SJCRH30 (cell line): ENCODE results near the gene CSNK2B. TPM values are rescaled to one million over a fixed set of nuclear protein-coding genes. Genes with fewer than 3 reads are reported as not detected.

ENCODE experiments used
- DNase-seq, 2 experiments: peaks; one replicate each; pipeline ENCODE4 v3.0.0-alpha.2; 2015 to 2020
- H3K27ac ChIP-seq: fragments of 250-450 bp; sonication (Bioruptor Pico); 2 replicates; pipeline ENCODE4 v1.5.1; 2020; ENCODE audit warnings: mild to moderate bottlenecking, moderate library complexity
- H3K27me3 ChIP-seq: fragments of 250-450 bp; sonication (Bioruptor Pico); 2 replicates; pipeline ENCODE4 v1.5.1; 2020; ENCODE audit warnings: mild to moderate bottlenecking, moderate library complexity
- H3K36me3 ChIP-seq: fragments of 250-450 bp; sonication (Bioruptor Pico); 2 replicates; pipeline ENCODE4 v1.5.1; 2020; ENCODE audit warnings: mild to moderate bottlenecking, moderate library complexity
- H3K4me1 ChIP-seq: fragments of 250-450 bp; sonication (Bioruptor Pico); 2 replicates; pipeline ENCODE4 v1.5.1; 2020; ENCODE audit warnings: mild to moderate bottlenecking, moderate library complexity
- H3K4me3 ChIP-seq: fragments of 250-450 bp; sonication (Bioruptor Pico); 2 replicates; pipeline ENCODE4 v1.5.1; 2020; ENCODE audit warnings: mild to moderate bottlenecking, moderate library complexity
- H3K9me3 ChIP-seq: fragments of 250-450 bp; sonication (Bioruptor Pico); replicated peaks from 2 replicates; pipeline ENCODE4 v1.5.1; 2020; ENCODE audit warnings: mild to moderate bottlenecking, moderate library complexity
- total RNA-seq: library from RNA; depleted of rRNA; stranded (reverse); fragments of >200 nt; shearing (Covaris generic); gene quantifications from 2 replicates; pipeline ENCODE4 v1.2.3, GENCODE V29; 2014

CSNK2B gene
- total RNA-seq, 1 experiment from 2014 or later = 208 TPM

DNA sequence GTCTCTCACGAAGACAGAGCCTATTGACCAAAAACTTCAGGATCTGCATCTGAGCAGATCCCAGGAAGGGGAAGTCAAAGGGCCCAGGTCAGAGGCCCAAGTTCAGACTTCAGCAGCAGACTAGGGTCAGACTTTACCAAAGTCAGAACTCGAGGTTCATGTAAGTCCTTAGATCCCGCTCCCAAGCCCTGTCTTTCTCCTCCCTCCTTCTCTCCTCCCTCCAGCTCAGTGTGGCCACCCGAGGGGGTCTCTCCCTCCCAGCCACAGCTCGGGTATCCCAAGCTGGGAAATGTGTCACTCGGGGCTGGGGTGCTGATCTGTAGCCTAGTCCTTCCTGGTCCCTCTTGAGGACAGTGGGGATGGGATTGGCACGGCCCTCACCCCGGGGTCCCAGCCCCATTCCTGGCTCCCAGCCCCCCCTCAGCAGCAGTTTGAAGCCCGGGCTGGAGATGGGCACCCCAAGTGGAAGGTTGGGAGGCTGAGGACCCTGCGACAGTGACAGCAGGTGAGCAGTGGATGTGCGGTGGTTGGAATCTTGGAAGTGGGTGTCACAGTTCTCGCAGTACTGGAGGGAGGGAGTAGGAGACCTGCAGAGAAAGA, 3.7 kb upstream of the CSNK2B start:
- no peak for DNase-seq
- H3K36me3 ChIP-seq = peaks cover 17% of the 10 kb centered on the region
- no peaks in the 10 kb centered on the region for H3K9me3 ChIP-seq
- no peaks in the 10 kb centered on the region for H3K27me3 ChIP-seq
- H3K27ac ChIP-seq = no peak overlapping the region
- H3K4me3 ChIP-seq = no peak overlapping the region
- peaks cover 8% of the 10 kb centered on the region for H3K4me1 ChIP-seq

DNA sequence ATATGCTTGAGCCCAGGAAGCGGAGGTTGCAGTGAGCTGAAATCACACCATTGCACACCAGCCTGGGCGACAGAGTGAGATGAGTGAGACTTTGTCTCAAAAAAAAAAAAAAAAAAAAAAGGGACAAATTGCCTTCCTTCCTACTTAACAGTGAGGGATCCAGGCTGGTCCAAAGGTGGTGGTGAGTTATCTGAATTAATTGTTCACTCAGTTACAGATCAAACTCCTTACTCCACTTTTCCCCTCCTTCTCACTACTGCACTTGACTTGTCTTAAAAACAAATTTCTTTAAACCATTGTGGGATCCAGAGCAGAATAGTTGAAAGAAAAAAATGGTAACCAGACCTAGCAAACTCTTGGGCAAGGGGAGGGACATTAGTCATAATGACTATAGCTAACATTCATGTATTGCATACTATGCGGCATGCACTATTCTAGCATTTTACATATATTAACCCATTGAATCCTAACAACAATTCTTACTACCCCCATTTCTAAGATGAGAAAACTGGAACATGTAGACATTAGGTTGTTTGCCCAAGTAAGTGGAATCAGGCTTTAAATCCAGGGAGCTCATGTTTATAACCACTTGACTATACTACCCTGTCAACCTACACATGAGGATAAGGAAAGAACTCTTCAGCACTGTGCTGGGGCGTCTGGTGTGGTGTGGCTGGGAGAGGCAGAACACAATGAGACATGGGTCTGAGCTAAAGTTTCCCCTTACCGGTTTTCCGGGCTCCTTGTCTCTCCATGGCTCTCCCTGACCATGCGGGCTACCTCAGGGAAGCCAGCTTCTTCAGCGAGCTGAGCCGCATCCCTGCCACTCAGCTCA, 2.5 kb upstream of the CSNK2B start:
- no peaks in the 10 kb centered on the region for H3K27me3 ChIP-seq
- H3K4me1 ChIP-seq = peaks cover 8% of the 10 kb centered on the region
- H3K36me3 ChIP-seq = peaks cover 23% of the 10 kb centered on the region
- peak overlapping the region; percentile 86 for H3K4me3 ChIP-seq
- H3K27ac ChIP-seq = no peak overlapping the region; the same call in 1 of the 2 replicates
- DNase-seq = no peak
- no peaks in the 10 kb centered on the region for H3K9me3 ChIP-seq

DNA sequence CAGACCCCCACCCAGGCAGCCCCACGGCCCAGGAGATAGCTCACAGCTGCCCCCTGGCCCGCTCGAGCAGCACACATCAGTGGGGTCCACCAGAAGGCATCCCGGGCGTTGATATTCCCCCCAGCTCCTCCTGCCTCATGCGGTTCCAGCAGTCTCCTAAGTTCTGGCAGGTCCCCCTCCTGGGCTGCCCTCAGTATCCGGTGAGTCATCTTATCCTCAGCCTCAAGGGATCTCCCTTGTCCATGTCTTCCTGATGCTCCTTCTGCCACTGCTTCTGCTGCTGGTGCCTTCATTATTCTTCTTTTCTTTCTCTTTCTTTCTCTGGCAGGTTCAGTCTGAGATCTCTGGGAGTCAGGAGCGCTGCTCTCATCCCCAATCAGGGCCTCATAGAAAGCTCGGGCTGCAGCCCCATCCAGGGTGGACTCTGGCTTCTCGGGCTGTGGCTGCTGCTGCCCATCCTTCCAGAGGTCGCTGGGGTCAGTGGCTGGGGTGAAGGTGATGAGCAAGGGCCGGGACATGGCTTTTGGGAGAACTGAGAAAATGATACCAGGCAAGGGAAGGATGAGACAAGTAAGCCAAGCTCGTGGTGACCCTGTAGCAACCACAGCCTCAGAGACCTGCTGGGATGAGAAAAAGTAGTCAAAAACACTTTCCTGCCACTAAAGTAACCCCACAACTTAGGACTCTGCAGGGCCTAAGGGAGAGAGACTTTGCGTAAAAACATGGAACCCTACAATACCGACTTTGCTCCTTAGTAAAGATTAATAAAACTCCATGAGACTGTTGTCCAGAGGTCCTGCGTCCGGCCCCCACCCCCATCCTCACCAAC, 1.7 kb upstream of the CSNK2B start:
- no peaks in the 10 kb centered on the region for H3K27me3 ChIP-seq
- H3K9me3 ChIP-seq = no peaks in the 10 kb centered on the region
- peak overlapping the region; percentile 96 for H3K27ac ChIP-seq
- peak; percentile 37 to 52 for DNase-seq
- H3K4me3 ChIP-seq = peak overlapping the region; percentile 86
- H3K36me3 ChIP-seq = peaks cover 31% of the 10 kb centered on the region
- peaks cover 8% of the 10 kb centered on the region for H3K4me1 ChIP-seq

DNA sequence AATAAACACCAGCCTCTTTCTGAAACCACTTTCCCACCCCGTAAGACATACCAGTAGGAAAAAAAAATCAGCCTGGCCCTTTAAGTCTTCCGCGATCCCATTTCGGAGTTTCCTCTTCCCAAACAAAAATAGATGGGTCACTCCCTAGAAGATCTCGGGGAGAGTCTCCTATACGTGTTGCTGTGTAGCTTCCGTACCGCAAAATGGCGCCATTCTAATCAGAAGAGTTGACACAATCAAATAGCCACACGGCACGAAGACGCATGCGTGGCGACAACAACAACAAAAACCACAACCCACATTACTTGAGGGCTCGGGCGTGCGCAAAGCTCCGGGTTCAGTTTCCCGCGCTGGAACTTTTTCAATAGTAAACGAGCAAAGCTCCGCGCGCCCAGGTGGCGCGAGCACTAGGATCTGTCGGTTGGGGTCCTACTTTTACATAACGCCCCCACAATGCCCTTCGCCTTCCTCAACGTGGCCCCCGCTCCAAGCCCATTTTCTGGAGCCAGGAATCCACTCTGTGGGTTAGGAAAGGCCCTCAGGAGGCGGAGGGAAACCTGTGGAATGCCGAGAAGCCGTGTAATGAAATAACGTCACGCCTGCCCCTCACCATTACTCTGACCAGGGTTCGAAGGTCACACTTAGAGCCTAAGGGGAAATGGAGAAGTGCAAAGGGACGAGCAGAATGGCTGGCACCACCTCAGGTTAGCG, 935 bp upstream of the CSNK2B start, which contains the start of gene GPANK1:
Gene GPANK1 (minus strand): TSS at position 208 of the 711 bp plus-strand sequence. CDS start 519 bp downstream, outside the sequence.
- Histone ChIP-seq H3K36me3 (peaks cover 38% of the 10 kb centered on the region), H3K4me3 (peak within 1 kb of the TSS; percentile 86), H3K27ac (peak within 1 kb of the TSS; percentile 96), H3K9me3 (no peaks in the 10 kb centered on the region), H3K27me3 (no peaks in the 10 kb centered on the region), H3K4me1 (peaks cover 5% of the 10 kb centered on the region)
- peak; percentile 87 to 93 for DNase-seq

DNA sequence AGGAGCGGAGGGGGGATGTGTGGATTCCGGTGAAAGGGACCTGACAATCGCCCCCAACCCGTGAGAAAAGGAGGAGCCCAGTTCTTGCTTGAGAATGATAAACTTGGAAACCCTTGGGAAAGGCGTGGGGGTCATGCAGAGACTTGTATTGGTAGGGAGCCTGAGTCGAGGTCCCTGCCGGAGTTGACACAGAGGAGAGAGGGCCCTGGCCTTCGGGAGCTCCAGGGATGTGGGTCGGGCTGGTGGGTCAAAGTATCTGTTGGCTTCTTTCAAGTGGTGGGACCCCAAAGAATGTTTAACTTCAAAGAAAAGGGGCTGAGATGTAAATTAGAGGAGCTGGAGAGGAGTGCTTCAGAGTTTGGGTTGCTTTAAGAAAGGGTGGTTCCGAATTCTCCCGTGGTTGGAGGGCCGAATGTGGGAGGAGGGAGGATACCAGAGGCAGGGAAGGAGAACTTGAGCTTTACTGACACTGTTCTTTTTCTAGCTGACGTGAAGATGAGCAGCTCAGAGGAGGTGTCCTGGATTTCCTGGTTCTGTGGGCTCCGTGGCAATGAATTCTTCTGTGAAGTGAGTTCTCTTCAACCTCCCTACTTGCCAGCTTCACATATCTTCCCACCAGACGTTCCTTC, 571 bp downstream of the CSNK2B start:
- peak overlapping the region; percentile 96 for H3K27ac ChIP-seq
- peak overlapping the region; percentile 86 for H3K4me3 ChIP-seq
- H3K27me3 ChIP-seq = no peaks in the 10 kb centered on the region
- peaks cover 5% of the 10 kb centered on the region for H3K4me1 ChIP-seq
- DNase-seq = no peak
- H3K9me3 ChIP-seq = no peaks in the 10 kb centered on the region
- peaks cover 48% of the 10 kb centered on the region for H3K36me3 ChIP-seq

DNA sequence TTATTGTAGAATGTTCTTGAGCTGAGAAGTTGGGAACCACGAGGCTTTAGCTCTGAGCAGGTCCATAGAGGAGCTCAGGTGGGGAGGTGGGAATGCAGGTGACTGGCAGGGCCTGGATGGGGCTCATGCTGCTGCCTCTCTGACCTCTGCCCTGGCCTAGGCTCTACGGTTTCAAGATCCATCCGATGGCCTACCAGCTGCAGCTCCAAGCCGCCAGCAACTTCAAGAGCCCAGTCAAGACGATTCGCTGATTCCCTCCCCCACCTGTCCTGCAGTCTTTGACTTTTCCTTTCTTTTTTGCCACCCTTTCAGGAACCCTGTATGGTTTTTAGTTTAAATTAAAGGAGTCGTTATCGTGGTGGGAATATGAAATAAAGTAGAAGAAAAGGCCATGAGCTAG, 3.8 kb downstream of the CSNK2B start, which contains the start of gene LY6G5B:
Gene LY6G5B (plus strand): TSS at position 301 of the 400 bp plus-strand sequence. CDS start 975 bp downstream, outside the sequence.
- H3K27me3 ChIP-seq = no peaks in the 10 kb centered on the region
- no peak within 1 kb of the TSS for H3K4me3 ChIP-seq
- DNase-seq = no peak
- H3K36me3 ChIP-seq = peaks cover 46% of the 10 kb centered on the region
- H3K9me3 ChIP-seq = no peaks in the 10 kb centered on the region
- no peak within 1 kb of the TSS for H3K27ac ChIP-seq
- no peaks in the 10 kb centered on the region for H3K4me1 ChIP-seq

DNA sequence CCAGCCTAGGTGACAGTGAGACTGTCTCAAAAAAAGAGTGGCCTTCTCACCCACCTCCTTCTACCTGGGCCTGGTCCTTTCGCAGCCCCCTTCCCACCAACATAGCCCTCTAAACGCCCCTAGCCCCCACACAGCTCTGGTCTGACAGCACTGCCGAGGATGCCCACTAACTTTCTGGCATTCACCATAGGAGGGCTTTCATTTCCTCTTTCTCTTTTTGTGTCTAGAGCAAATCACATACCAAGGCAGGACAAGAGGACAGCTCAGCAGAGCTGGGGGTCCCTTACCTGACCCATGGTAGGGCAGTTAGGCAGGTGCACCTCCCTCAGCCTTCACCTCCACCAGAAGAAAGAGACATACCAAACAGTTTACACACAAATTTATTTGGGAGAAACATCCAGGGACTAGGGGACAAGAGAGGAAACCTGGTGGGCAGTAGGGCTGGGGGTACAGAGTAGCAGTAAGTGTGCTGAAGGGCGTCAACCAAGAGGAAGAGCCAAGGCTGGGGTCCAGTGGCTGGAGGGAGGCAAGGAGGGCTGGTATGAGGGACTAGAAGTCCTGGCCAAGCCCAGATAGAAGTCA, 10.5 kb downstream of the CSNK2B start:
- Histone ChIP-seq H3K4me3 (no peak overlapping the region), H3K36me3 (peaks cover 6% of the 10 kb centered on the region; the same call in 1 of the 2 replicates), H3K9me3 (no peaks in the 10 kb centered on the region), H3K27me3 (no peaks in the 10 kb centered on the region), H3K4me1 (no peaks in the 10 kb centered on the region), H3K27ac (no peak overlapping the region)
- DNase-seq = no peak

DNA sequence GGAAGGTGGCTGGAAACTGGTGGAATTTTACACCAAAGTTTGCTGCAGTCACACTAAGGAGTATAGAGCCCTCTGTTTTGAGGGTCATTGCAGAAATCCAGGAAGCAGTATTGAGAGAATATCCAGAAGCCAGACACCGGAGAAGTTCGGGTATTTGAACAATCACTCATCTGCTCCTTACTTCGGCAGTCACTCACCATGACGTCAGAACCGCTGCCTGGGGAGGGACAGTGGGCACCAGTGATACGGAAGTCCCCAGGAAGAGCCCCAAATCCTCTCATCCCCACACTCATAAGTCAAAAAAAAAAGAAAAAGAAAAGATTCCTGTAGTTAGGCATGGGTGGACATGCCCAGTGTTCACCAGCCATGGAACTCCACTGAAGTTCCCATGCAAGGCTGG, 11.0 kb downstream of the CSNK2B start:
- DNase-seq = no peak
- H3K9me3 ChIP-seq = no peaks in the 10 kb centered on the region

DNA sequence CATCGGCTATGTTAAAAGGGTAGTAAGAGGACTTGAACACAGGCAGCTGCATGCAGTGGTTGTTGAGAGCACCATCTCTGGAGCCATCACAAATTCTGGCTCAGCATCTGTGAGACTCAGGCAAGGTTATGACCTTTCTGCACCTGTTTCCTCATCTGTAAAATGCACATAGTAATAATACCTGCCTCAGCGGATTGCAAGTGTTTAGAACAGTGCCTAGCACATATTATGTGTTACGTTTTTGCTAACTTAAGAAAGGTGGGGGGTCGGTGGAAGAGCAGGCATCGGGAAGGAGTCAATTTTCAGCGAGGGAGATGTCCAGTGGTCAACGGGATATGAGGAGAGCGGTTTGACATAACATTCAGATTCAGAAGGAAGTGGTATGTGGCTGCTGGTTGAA, 12.1 kb downstream of the CSNK2B start:
- no peaks in the 10 kb centered on the region for H3K4me1 ChIP-seq
- H3K9me3 ChIP-seq = no peaks in the 10 kb centered on the region

More for the DNA sequence above, 11.0 kb downstream of the CSNK2B start:
- no peaks in the 10 kb centered on the region for H3K27me3 ChIP-seq
- H3K36me3 ChIP-seq = peaks cover 5% of the 10 kb centered on the region; the same call in 1 of the 2 replicates
- no peak overlapping the region for H3K4me3 ChIP-seq
- no peaks in the 10 kb centered on the region for H3K4me1 ChIP-seq
- no peak overlapping the region for H3K27ac ChIP-seq

DNA sequence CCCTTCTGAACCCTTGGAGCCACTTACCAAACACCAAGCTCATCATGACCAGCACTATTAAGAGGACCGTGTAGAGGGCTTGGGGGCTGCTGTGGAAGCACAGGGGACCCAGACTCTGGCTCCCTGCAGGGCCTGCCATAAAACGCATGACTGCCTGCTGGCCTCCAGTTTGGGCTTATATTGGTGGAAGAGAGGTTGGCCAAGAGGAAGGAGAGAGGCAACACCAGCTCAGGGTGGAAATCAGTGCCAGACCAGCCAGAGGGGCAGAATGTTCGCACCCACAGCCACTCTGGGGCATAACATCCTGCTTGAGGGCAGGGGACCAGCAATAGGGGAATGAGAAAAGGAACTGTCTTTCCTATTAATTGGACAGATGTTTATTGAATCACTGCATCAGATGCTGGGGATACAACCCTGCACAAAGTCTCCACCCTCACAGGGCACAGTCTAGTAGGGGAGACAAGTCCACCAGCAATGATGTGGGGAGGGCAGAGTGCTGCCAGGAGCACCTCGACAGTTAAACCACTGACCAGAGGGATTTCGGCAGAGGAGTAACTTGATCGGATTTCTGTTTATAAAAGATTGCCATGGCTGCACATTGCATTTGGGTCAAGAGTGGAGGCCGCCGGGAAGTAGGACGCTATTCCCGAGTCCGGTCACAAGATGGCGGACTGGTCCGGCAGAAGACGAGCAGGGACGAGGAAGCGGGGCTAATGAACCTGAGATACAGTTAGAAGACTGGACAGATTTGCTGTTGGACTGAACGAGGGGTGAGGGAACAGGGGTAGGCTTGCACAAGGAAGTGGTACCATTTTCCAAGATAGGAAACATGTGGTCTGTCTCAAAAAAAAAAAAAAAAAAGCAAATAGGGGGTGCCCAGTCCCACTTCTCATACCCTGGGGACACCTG, 14.6 kb downstream of the CSNK2B start, which contains the start of gene LY6G5C:
Gene LY6G5C (minus strand): TSS at position 842 of the 909 bp plus-strand sequence. CDS start 694 bp downstream, at position 148.
- peaks cover 8% of the 10 kb centered on the region; the same call in 1 of the 2 replicates for H3K4me1 ChIP-seq
- H3K27me3 ChIP-seq = no peaks in the 10 kb centered on the region
- H3K27ac ChIP-seq = no peak within 1 kb of the TSS
- DNase-seq = peak; percentile 78 to 83
- H3K4me3 ChIP-seq = no peak within 1 kb of the TSS
- no peaks in the 10 kb centered on the region for H3K9me3 ChIP-seq
- H3K36me3 ChIP-seq = no peaks in the 10 kb centered on the region

More for the DNA sequence above, 12.1 kb downstream of the CSNK2B start:
- no peak overlapping the region for H3K4me3 ChIP-seq
- H3K27me3 ChIP-seq = no peaks in the 10 kb centered on the region
- no peaks in the 10 kb centered on the region; the same call in 1 of the 2 replicates for H3K36me3 ChIP-seq
- no peak for DNase-seq
- no peak overlapping the region for H3K27ac ChIP-seq

DNA sequence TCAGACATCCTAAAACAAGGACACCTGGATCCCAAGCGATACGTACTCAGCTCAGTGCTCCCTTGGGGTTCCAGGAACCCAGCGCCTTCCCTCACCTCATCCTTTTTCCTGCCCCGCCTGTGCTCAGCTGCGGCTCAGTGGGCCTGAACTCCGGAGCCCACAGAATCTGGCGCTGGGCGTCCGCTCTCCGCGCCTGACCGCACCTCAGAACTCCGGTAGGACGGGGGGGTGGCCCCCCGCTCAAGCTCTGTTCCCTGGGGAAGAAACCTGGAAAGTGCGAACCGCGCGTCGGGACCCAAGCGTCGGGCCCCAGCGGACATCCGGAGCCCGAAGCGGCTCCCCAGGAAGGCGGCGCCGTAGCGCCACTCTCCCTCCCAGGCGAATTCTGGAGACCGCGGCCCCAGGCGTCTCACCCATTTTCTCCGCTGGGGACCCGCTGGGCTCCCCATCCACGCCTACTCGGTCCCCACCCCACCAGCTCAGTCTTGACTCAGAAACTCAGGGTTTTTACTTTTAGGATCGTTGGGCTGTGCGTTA, 15.3 kb downstream of the CSNK2B start:
- Histone ChIP-seq H3K4me1 (peaks cover 8% of the 10 kb centered on the region; the same call in 1 of the 2 replicates), H3K27ac (no peak overlapping the region)
- no peak for DNase-seq

DNA sequence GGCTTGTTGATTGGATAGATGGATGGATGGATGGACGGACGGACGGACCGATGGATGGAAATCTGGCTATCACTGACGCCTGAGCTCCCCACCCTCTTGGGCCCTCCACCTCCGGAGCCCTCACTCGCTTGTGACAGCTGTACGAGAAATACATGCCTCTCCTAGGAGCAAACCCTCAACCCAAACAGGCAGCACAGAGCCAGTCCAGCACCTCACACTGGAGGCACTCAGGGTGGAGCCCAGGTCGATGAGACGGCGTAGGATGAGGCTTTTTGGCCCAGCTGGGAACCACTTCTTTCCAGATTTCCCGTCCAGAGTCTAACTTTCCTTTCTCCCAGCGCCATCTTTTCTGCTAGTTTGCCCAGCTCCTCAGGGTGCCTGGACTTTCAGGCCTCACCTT, 17.7 kb downstream of the CSNK2B start:
- no peak for DNase-seq
- Histone ChIP-seq H3K27me3 (no peaks in the 10 kb centered on the region), H3K9me3 (no peaks in the 10 kb centered on the region), H3K4me3 (no peak overlapping the region), H3K4me1 (peaks cover 17% of the 10 kb centered on the region), H3K36me3 (peaks cover 5% of the 10 kb centered on the region; the same call in 1 of the 2 replicates), H3K27ac (no peak overlapping the region)

More for the DNA sequence above, 15.3 kb downstream of the CSNK2B start:
- Histone ChIP-seq H3K27me3 (no peaks in the 10 kb centered on the region), H3K4me3 (no peak overlapping the region), H3K9me3 (no peaks in the 10 kb centered on the region), H3K36me3 (no peaks in the 10 kb centered on the region)
